ENCODE results near the gene CCDC85C. TPM values are rescaled to one million over a fixed set of nuclear protein-coding genes. Genes with fewer than 3 reads are reported as not detected.

CCDC85C gene
- total and polyA plus RNA-seq, 4 donors: 4.0 to 23.9 (median 9.6) TPM

- peaks cover 23 to 60% (median 54%) of the 10 kb centered on the region in 4 donors for H3K36me3 ChIP-seq (ENCODE audit: control insufficient read depth in 4 of 4, insufficient read depth in 3 of 4, low read depth in 1 of 4, low read length in 3 of 4)
- WGBS: 97% methylated on average over 3 of the region's 3 CpGs
- DNase-seq (ENCODE audit: low spot score): no peak
These were observed 106.1 kb downstream of the CCDC85C start for GRCh38 chr14:99497894-99498293.

More at GRCh38 chr14:99497894-99498293, 106.1 kb downstream of the CCDC85C start:
- TF ChIP-seq CTCF (IDR thresholded peaks at IDR 0.05; ENCODE audit: low read depth, low read length, missing input control): no peak
- TF ChIP-seq RAD21 (IDR thresholded peaks at IDR 0.05): no peak
- no peak for TF ChIP-seq FOXA2 (IDR thresholded peaks at IDR 0.05)
- TF ChIP-seq EGR1 (IDR thresholded peaks at IDR 0.05; ENCODE audit: low read depth in 2 of 2): no peak
- TF ChIP-seq SP1 (IDR thresholded peaks at IDR 0.05): no peak
- no peak for TF ChIP-seq TAF1 (conservative IDR thresholded peaks at IDR 0.05)
- TF ChIP-seq JUND (IDR thresholded peaks at IDR 0.05): no peak
- no peak for TF ChIP-seq GABPA (IDR thresholded peaks at IDR 0.05 in 1 of 2, conservative IDR thresholded peaks at IDR 0.05 in 1 of 2)
- no peak for TF ChIP-seq HNF4A (conservative IDR thresholded peaks at IDR 0.05)
- TF ChIP-seq YY1 (IDR thresholded peaks at IDR 0.05): no peak
- TF ChIP-seq NR2F2 (IDR thresholded peaks at IDR 0.05): no peak
- TF ChIP-seq MAX (IDR thresholded peaks at IDR 0.05): no peak
- no peak for TF ChIP-seq ZBTB33 (IDR thresholded peaks at IDR 0.05)
- TF ChIP-seq RXRA (IDR thresholded peaks at IDR 0.05): no peak
- no peak for TF ChIP-seq REST (IDR thresholded peaks at IDR 0.05)
- TF ChIP-seq ATF3 (IDR thresholded peaks at IDR 0.05): no peak
- Histone ChIP-seq H3K4me1 (ENCODE audit: control insufficient read depth in 4 of 4, insufficient read depth in 4 of 4, low read length in 3 of 4) (no peaks in the 10 kb centered on the region), H3K27ac (ENCODE audit: low read depth in 1 of 2, low read length in 2 of 2) (no peak overlapping the region), H3K27me3 (ENCODE audit: control insufficient read depth in 4 of 4, insufficient read depth in 4 of 4, low read length in 3 of 4) (no peaks in the 10 kb centered on the region), H3K4me3 (ENCODE audit: low read depth in 1 of 3, low read length in 3 of 3) (no peak overlapping the region), H3K9ac (ENCODE audit: low read depth in 1 of 2, low read length in 2 of 2) (no peak overlapping the region), H3K9me3 (ENCODE audit: control insufficient read depth in 4 of 4, low read length in 3 of 4) (no peaks in the 10 kb centered on the region)

Data from liver (tissue), 9 donors.